K562 (cell line): ENCODE data around the gene POLR2J3. TPM values are rescaled to one million over a fixed set of nuclear protein-coding genes. Genes with fewer than 3 reads are reported as not detected.
"Not testable (repeated sequence)": the region's sequence is repeated elsewhere in the genome, so short reads cannot be mapped to it uniquely, and the experiment has no call there.

Source experiments
- CTCF ChIP-seq, 3 experiments: IDR thresholded peaks in 2 of 3; conservative IDR thresholded peaks in 1 of 3; 2 replicates each; pipeline ENCODE4 v1.5.1; 2011 to 2012; ENCODE audit warnings: low read length in 3 of 3, mild to moderate bottlenecking in 3 of 3, control low read depth in 2 of 3, improper control_type of control experiment in 1 of 3, inconsistent platforms in 1 of 3, low read depth in 1 of 3, mixed read lengths in 1 of 3, moderate library complexity in 1 of 3; ENCODE audit not compliant: insufficient read depth in 2 of 3
- POLR2A ChIP-seq: fragments of 450-650 bp; conservative IDR thresholded peaks from 2 replicates; pipeline ENCODE4 v1.6.1; 2016
- TAF1 ChIP-seq: IDR thresholded peaks from 2 replicates; pipeline ENCODE4 v1.6.1; 2011; ENCODE audit warnings: mild to moderate bottlenecking, low read length, moderate library complexity; ENCODE audit not compliant: insufficient read depth, control insufficient read depth, severe bottlenecking; ENCODE audit errors: extremely low read depth
- THAP12 ChIP-seq: fragments of 250-450 bp; sonication (Bioruptor Pico); IDR thresholded peaks from 2 replicates; pipeline ENCODE4 v1.9.0; 2021; ENCODE audit warnings: mild to moderate bottlenecking, inconsistent platforms
- ZBTB11 ChIP-seq, 3 experiments: fragments of 200-800 bp in 1 of 3; fragments of 250-450 bp in 1 of 3; fragments of 450-650 bp in 1 of 3; sonication (Bioruptor Pico) in 1 of 3; sonication (Bioruptor generic) in 1 of 3; formaldehyde crosslinking in 1 of 3; IDR thresholded peaks; 2 replicates each; pipeline versions ENCODE4 v1.6.1 to v1.8.0; 2016 to 2022; ENCODE audit warnings: mild to moderate bottlenecking in 2 of 3, missing genetic modification characterization in 2 of 3, missing compliant biosample characterization in 1 of 3, moderate library complexity in 1 of 3
- ZBTB40 ChIP-seq, 2 experiments: fragments of 450-650 bp in 1 of 2; sonication (generic) in 1 of 2; formaldehyde crosslinking in 1 of 2; IDR thresholded peaks; 2 replicates each; pipeline versions ENCODE4 v1.7.1 to v1.9.0; 2016 to 2022; ENCODE audit warnings: inconsistent platforms in 1 of 2, mild to moderate bottlenecking in 1 of 2, missing genetic modification reagents in 1 of 2
- polyA plus RNA-seq, 8 experiments: library from polyadenylated mRNA; depleted of rRNA in 4 of 8; stranded (reverse) in 5 of 8; unstranded in 3 of 8; fragments of >200 nt; fragmentation: Nextera tagmentation in 2 of 8; fragmentation: Illumina TruSeq in 1 of 8; extraction: Ambion mirVana in 2 of 8; extraction: Trizol in 1 of 8; gene quantifications; 2 replicates each; pipeline versions ENCODE4 v1.2.1 to v1.2.3, GENCODE V29; 2011 to 2014; ENCODE audit warnings: inconsistent platforms in 1 of 8, missing spikeins in 1 of 8
- total RNA-seq, 7 experiments: library from RNA; depleted of rRNA in 6 of 7; stranded (reverse); fragments of >200 nt in 6 of 7; fragmentation: Illumina TruSeq in 2 of 7; extraction: Trizol in 2 of 7; gene quantifications; 2 replicates each; pipeline versions ENCODE4 v1.2.1 to v1.2.3, GENCODE V29; 2011 to 2021; ENCODE audit warnings: low replicate concordance in 1 of 7

POLR2J3 gene
- total and polyA plus RNA-seq, 9 of the 15 experiments (the other 6 are each of a cell fraction or from before 2014, with no cell fraction given) = 35.5 to 170 (median 62.9) TPM

- TF ChIP-seq ZBTB11 (CRISPR knock-in tag; IDR thresholded peaks at IDR 0.05) (peak in 1 of 3 experiments; percentile 68; a peak in 2 of 6 replicates), ZBTB40 (IDR thresholded peaks at IDR 0.05) (0 out of 2 replicates have a peak, but pooled peaks have one; percentile 17), POLR2A (0 out of 2 replicates have a peak, but pooled peaks have one; percentile 38), THAP12 (CRISPR knock-in tag) (peak; percentile 39; the same call in 1 of the 2 replicates), TAF1 (peak; percentile 65), CTCF (IDR thresholded peaks at IDR 0.05 in 2 of 3, conservative IDR thresholded peaks at IDR 0.05 in 1 of 3; ENCODE audit: insufficient read depth in 2 of 3, low read depth in 1 of 3, low read length in 3 of 3) (peak in 2 of 3 experiments; percentile 34 to 37; a peak in 3 of 6 replicates)
- TF ChIP-seq ZBTB40 (CRISPR knock-in tag; IDR thresholded peaks at IDR 0.05) = not testable (repeated sequence)
These were observed at the start of gene POLR2J3 (continued) for GRCh38 chr7:102572261-102573239.
